ENCODE results near the gene BIRC3.
"Not testable (repeated sequence)": the region's sequence is repeated elsewhere in the genome, so short reads cannot be mapped to it uniquely, and the experiment has no call there.

Gene BIRC3

GRCh38 chr11:102296757-102297156 lies 20.5 kb upstream of the BIRC3 start:
- DNase-seq (ENCODE audit: low spot score) = not testable (repeated sequence)

GRCh38 chr11:102300837-102301236 lies 16.4 kb upstream of the BIRC3 start:
- not testable (repeated sequence) for DNase-seq (ENCODE audit: low spot score)

- no peak for DNase-seq (ENCODE audit: low spot score)
These were observed 15.0 kb upstream of the BIRC3 start for GRCh38 chr11:102302241-102302640.

GRCh38 chr11:102304686-102305085 lies 12.6 kb upstream of the BIRC3 start:
- no peak for DNase-seq (ENCODE audit: low spot score)

GRCh38 chr11:102305352-102306047 lies 11.8 kb upstream of the BIRC3 start:
- no peak for DNase-seq (ENCODE audit: low spot score)

GRCh38 chr11:102306048-102306597 lies 11.2 kb upstream of the BIRC3 start:
- DNase-seq (ENCODE audit: low spot score) = no peak

GRCh38 chr11:102306817-102307726 lies 10.2 kb upstream of the BIRC3 start:
- DNase-seq (ENCODE audit: low spot score) = no peak

- no peak for DNase-seq (ENCODE audit: low spot score)
These were observed 9.6 kb upstream of the BIRC3 start for GRCh38 chr11:102307727-102308038.

- DNase-seq (ENCODE audit: low spot score) = no peak
These were observed 7.4 kb upstream of the BIRC3 start for GRCh38 chr11:102309621-102310541.

- no peak for DNase-seq (ENCODE audit: low spot score)
These were observed 4.6 kb upstream of the BIRC3 start for GRCh38 chr11:102312667-102313066.

GRCh38 chr11:102313238-102313940 lies 3.9 kb upstream of the BIRC3 start:
- no peak for DNase-seq (ENCODE audit: low spot score)

- no peak for DNase-seq (ENCODE audit: low spot score)
These were observed 2.5 kb upstream of the BIRC3 start for GRCh38 chr11:102314784-102315183.

- DNase-seq (ENCODE audit: low spot score) = no peak
These were observed 859 bp upstream of the BIRC3 start for GRCh38 chr11:102316346-102316904.

GRCh38 chr11:102317768-102318103 lies 452 bp downstream of the BIRC3 start:
- DNase-seq (ENCODE audit: low spot score) = no peak

- DNase-seq (ENCODE audit: low spot score) = no peak
These were observed 1.2 kb downstream of the BIRC3 start for GRCh38 chr11:102318469-102318868.

- DNase-seq (ENCODE audit: low spot score) = no peak
These were observed 2.3 kb downstream of the BIRC3 start for GRCh38 chr11:102319544-102319943.

GRCh38 chr11:102320188-102320587 lies 2.9 kb downstream of the BIRC3 start:
- DNase-seq (ENCODE audit: low spot score) = no peak

GRCh38 chr11:102320679-102321078 lies 3.4 kb downstream of the BIRC3 start:
- DNase-seq (ENCODE audit: low spot score) = no peak

- DNase-seq (ENCODE audit: low spot score) = no peak
These were observed 5.3 kb downstream of the BIRC3 start for GRCh38 chr11:102322560-102322959.

- no peak for DNase-seq (ENCODE audit: low spot score)
These were observed 6.4 kb downstream of the BIRC3 start for GRCh38 chr11:102323542-102324251.

- DNase-seq (ENCODE audit: low spot score) = no peak
These were observed 7.8 kb downstream of the BIRC3 start for GRCh38 chr11:102325088-102325487.

Measured in AG08396 (cell line).